GM18519 (cell line): Measurements from ENCODE around the gene RABEP1.

Source experiments
- ATAC-seq: cut with Tn5 transposase; IDR thresholded peaks from one replicate; pipeline ENCODE4 v1.9.1; 2021; ENCODE audit warnings: mild to moderate bottlenecking, moderate library complexity; ENCODE audit not compliant: unreplicated experiment, low FRiP score

The RABEP1 gene

DNA sequence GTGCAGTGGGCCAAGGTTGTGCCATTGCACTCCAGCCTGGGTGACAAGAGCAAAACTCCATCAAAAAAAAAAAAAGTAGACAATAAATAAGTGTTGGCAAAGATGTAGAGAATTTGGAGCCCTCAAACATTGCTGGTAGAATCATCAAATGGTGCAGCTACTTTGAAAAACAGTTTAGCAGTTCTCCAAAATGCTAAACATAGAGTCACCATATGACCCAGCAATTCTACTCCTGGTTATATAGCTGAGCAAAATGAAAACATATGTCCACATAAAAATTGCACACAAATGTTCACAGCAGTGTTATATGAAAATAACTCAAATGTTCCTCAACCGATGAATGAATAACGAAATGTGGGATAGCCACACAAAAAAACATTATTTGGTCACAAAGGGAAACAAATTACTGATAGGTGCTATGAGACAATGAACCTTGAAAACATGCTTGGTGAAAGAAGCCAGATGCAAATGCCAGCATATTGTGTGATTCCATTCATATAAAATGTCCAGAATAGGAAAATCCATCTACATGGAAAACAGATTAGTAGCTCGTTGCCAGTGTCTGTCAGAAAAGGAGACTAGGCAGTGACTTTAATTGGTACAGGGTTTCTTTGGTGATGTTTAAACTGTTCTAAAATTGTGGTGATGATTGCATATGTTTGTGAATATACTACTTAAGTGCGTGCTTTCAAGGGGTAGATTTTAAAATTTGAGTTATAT is 12.7 kb upstream of the RABEP1 start:
- ATAC-seq: no peak

DNA sequence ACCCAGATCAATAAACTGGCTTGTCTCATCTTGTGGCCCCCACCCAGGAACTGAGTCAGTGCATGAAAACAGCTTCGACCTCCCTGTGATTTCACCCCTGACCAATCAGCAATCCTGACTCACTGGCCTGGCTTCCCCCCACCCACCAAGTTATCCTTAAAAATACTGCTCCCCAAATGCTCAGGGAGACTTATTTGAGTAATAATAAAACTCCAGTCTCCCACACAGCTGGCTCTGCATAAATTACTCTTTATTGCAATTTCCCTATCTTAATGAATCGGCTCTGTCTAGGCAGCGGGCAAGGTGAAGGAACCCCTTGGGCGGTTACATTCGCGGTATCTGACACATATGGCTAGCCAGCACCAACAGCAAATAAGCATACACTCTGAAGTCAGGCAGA is 9.8 kb upstream of the RABEP1 start:
- ATAC-seq: no peak

DNA sequence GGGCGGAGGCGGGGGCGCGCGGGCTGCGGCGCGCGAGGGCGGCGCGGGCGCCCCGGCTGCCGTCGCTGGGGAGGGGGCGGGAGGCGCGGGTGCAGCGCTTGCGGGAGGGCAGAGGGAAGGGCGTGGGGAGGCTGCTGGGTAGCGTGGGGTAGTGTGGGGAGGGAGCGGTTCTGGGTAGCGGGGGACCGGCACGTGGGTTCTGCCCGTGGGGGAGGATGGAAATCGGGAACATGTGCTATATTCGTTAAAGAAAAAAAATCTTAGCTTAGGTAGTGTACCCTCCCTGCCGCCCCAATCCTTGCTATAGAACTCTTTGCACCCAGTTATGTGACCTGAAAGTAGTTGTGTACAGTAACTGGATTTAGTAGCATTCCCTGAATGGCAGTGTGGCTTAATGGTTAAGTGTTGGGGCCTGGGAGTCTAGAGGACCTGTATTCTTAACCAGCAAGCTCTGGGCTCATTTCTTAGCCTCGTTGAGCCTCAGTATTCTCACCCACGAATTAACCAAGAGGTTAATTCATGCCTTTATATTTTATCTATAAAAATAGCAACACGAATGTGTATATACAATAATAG is 646 bp downstream of the RABEP1 start:
- ATAC-seq: no peak

DNA sequence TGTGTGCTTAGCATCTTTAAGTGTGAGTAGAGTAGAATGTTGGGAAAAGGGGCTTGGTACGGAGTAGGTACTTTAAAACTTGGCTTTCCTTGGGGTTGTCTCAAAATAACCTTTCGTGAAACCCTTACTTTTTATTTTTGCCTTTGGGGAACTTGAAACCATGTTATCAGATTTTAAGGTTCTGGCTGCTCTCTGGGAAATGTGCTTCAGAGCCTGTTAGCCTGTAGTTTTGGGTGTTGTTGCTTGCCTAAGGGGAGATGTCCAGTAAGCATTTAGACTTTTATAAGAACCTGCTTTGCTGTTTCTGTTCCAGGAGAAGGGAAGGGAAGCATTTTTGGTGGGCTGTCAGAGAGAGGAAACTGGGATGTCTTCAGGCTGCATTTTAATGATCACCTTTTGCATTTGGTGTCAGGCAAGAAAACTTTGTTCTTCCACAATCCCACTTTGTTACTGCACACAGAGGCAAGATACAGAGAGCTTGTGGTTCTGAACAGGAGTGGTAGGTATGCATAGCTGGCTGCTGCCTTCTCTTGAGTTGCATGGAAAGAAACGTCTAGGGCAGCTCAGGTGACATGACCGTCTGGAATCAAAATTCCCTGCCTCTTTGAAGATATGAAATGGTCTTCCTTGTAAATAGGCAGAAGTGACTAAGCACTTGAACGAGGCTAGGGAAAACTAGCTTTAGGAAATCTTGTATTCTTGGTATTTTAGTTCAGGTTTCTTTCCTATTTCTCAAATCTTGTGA is 1.7 kb downstream of the RABEP1 start:
- no peak for ATAC-seq

DNA sequence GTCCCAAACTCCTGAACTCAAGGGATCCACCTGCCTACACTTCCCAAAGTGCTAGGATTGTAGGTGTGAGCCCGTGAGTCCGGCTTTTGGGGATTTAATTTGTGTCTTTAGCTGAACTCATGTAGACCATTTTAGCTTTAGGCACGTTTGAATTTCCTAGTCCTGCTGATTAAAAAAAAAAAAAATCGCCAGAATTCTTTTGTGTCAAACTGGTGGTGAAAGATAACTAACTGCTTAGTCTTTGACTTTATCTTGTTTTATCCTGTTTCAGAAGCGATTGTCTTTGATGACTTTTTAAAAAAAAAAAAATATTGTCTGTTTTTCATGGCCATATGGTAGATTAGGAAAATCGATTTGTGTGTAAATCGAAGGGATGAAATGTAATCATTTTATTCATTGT is 2.6 kb downstream of the RABEP1 start:
- no peak for ATAC-seq

DNA sequence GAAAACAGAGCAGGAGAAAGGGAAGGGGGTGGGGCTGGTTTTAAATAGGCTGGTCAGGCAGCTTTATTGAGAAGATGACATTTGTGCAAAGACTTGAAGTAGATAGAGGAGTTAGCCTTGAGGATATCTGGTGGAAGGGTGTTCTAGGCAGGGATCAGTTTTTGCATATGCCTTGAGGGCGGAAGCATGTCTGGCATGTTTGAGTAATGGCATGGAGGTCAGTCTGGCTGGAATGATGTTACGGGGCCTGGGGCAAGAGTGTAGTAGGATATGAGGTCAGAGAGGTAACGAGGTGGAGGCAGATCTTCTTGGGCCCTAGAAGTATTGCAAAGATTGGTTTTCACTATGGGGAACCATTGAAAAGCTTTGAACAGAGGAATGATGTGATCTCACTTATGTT is 4.8 kb downstream of the RABEP1 start:
- ATAC-seq: no peak

DNA sequence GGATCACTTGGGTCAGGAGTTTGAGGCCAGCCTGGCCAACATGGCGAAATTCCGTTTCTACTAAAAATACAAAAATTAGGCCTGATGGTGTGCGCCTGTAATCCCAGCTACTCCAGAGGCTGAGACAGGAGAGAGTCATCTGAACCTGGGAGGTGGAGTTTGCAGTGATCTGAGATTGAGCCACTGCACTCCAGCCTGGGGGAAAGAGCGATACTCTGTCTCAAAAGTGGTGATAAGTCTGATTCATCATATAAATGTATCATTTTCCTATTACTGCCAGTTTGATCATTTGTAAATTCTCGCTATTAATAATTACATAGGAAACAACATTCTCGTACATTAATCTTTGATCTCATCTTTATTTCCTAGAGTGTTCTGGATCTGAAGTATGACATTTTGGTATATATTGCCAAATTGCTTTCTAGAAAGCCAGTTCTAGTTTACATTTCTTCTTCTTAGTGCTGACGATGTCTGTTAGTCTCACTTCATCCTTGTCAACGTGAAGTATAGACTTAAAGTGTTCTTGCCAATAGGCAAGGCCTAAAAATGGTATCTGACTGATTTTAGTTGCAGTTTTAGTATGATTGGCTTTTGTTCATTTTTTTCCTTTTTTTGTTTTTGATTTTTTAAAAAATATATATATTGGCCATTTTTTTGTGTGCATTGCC is 9.7 kb downstream of the RABEP1 start:
- no peak for ATAC-seq

DNA sequence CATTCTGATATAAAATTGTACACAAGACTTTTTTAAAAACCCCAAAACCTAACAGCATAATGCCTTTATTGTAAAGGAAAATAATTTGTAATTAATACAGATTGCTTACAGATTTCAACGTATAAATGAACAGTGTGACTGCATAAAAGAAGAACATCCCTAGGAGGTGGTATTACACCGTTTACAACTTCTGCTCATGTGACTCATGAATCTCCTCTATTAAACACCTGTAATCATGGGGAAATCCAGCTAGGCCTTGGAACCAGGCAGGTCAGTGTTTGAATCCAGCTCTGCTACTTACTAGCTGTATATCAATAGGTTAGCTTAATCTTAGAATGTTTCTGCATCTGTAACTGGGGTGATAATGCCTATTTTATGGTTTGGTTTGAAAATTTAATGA is 15.2 kb downstream of the RABEP1 start:
- no peak for ATAC-seq

DNA sequence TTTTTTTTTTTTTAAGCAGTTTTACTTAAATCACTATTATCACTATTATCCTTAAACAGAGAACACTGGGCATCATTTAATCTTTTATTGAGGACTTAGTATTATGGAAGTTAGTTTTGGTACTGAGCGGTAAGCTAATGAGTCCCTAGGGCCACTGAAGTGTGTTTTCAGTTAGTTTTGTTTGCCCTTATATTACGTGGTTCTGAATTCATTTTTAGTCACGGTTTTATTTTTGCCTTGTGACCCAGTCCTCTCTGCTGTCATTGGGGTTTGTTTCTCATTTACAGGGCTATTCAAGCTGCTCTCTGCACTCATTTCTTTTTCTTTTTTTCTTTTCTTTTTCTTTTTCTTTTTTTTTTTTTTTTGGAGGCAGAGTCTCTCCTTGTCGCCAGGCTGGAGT is 17.3 kb downstream of the RABEP1 start:
- ATAC-seq: no peak

DNA sequence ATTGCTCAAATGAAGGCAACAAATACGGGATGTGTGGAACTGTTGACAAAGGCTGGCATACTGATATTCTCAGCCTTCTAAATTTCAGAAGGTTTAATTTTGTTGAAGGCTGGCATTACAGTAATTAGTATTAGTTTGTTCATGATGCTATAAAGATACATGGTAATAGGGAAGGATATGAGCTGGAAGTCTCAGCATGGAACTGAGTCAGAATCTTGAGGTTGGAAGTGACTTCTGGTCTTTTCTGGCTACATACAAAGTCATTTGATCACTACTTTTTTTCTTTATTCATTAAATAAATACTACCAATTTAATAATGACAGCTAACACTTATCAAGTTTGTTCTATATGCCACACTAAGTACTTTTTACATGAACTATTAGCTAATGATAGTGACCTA is 22.6 kb downstream of the RABEP1 start:
- no peak for ATAC-seq

DNA sequence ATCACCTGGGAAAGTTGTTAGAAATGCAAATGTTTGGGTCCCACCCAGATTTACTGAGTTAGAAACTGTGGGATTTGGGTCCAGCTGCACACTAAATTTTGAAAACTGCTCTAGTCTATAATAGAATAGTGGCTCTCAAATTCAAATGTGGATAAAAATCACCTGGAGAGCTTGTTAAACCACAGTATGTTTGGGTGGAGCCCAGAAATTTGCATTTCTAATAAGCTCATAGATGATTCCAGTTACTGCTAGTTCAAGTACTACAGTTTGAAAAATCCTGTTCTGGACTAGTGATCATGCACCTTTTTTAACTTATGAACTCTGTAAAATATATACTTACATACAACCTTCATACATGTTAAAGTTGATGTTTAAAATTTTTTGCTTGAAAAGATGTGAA is 27.8 kb downstream of the RABEP1 start:
- ATAC-seq: no peak

DNA sequence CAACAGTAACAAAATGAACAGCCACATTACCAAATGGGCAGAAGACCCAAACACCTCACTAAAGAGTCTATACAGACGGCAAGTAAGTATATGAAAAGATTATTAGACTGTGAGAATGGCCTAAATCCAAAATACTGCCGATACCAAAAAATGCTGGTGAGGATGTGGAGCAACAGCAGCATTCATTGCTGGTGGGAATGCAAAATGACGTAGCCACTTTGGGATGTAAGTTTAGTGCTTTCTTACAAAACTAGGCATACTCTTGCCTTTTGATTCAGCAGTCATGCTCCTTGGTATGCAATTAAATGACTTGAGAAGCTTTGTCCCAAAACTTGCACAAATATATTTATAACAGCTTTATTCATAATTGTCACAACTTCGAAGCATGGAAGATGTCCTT is 43.8 kb downstream of the RABEP1 start:
- no peak for ATAC-seq

DNA sequence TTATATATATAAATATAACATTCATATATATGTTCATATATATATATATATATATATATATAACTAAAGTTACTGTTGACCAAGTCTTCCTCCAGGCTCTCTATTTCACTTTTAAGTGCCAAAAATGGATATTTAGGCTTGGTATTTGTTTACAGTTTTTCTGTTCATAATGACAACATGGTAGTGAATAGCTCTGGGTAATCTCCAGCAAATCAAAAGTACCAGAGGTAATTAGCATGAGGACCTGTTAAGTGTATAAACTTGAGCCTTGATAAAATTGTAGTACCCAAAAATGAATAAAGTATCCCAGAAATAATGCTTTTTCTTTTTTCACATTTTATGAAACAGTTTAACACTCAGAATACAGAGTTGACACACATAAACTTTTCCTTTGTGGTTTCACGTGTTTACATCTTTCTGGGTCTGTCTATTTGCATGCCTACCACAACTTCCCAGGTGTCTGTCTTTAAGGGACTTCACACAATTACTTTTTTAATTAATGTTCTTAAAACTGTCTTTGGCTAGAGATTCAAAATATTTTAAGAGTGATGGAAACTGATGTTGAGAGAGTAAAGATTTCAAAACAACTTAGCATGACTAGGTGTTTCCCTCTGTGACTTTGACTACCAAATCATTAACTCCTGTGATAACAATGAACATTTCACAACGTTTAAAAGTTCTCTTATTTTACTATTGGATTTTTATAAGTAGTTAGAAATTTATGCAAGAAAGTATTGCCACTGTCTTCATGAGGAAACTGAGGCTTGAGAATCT is 47.9 kb downstream of the RABEP1 start:
- no peak for ATAC-seq

DNA sequence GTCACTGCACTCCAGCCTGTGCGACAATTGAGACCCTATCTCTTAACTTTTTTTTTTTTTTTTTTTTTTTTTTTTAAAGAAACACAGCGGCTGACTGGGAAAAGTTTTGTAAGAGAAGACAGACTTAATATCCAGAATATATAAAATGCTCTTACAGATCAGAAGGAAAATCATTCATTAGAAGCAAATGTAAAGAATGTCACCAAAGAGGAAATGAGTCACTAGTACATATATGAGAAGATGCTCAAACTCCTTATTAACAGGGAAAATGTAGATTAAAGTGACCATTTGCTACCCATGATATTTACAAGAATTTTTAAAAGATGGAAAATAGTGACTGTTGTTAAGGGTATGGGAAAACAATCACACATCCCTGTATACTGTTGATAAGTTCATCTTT is 48.9 kb downstream of the RABEP1 start:
- no peak for ATAC-seq

DNA sequence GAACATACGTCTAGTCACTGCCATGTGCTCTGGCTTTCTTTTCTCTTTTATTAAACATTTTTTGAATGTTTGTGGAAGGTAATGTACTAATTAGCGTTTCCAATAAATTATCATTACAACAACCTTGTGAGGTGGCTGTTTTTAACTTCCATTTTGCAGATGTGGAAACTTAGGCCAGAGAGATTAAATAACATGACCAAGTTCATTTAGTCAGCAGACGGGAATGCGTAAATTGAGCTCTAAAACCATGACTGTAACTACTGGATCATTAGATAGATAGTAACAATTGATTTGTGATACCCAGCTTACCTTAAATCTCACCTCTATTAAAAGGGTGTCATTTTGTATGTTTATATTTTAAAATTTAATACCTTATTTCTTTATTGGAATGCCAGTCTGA is 49.4 kb downstream of the RABEP1 start:
- no peak for ATAC-seq

DNA sequence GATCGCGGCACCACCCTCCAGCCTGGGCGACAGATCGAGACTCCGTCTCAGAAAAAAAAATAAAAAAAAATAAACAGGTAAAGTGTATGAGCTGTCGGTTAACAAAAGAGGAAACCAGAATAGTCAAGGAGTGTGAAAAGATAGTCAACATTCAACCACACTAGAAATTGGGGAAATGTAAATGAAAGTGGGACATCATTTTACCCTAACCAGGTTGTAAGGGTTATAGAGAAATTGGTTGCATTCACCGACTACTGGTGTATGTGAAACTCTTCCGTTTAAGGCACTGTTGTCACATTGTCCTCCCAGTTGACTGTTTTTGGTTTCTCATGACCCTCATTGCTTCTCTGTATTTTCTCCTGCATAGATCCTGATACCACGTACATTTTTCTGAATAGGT is 62.8 kb downstream of the RABEP1 start:
- no peak for ATAC-seq

DNA sequence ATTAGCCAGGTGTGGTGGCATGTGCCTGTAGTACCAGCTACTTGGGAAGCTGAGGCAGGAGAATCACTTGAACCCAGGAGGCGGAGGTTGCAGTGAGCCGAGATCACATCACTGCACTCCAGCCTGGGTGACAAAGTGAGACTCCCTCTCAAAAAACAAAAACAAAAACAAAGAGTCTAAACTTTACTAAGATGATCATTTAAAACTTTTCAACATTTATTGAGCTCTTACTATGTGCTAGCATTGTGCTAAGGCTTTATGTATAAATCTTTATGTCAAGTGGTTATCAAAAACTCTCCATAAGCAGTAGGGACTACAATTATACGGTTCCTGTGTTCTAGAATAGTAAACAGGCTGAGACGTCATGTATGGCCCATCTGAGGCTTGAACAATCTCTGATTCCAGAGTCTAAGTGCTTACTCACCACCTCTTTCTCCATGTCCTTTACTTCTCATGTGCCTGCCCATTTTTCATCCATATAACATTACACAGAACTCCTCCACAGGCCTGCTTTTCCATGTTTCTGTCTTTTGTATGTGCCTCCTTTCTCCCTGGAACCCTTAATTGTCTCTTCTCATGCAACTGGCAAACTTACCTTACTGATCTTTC is 70.7 kb downstream of the RABEP1 start:
- ATAC-seq: no peak

DNA sequence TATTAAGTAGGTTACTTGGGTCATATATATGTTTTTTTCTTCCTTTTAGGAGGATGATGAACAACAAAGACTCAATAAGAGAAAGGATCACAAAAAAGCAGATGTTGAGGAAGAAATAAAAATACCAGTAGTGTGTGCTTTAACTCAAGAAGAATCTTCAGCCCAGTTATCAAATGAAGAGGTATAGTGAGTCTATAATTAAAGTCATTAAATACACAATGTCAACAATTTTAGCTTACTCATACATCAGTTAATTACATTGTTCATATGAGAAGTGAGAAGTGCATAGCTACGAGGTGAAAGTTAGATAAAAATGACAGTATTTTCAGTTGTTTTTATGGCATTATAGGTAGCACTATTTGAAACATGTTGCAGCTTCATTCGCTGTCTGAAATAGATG is 72.2 kb downstream of the RABEP1 start:
- no peak for ATAC-seq

DNA sequence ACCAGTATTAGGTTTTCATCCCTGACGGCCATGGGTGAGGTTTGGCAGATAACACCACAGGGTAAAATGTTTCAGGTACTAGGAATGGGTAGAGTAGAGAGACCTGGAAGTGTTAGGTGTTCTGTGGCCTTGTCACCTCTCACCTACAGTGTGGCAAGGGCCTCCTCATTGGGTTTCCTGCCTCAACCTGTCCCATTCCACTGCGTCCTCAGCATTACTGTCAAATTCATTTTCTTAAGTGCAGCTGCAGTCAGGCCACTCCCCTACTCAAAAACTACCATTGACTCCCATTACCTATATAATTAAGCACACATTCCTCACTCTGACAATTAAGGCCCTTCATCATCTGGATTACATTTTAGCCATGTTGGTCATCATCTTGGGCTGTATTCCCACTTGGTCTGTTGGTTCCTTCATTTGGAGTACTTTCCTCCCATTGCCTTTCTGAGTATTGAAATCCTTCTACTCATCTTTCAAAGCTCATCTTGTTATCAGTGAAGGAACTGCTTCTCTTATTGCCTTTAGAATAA is 72.9 kb downstream of the RABEP1 start:
- ATAC-seq: no peak
